ENCODE results near the gene HOXB6.
A peak's percentile ranks its signal among the peaks of the same experiment; 100 is the strongest.

DNA sequence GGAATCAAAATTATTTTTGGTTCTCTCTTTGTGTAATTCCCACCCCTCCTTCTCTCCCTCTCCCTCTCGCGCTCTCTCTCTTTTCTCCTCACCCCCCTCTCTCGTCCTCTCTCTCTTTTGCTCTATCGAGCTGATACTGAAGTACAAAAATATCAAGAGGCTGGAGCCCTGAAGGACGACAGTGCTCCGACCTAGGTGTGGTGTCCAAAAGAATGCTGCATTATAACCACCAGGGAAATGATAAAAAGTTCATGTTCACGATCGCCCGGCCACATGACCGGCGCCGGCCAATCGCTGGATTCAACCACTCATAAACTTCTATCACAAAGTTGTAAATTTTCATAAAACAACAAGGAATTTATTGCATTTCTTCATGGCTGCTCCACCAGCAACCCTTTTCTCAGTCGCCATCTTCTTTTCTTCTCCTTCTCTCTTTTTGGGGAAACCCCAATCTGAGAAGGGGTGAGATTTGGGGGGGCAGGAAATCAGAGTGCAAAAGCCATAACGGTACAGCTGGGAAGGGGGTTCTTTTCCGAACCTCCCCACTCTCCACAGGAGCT lies at the start of gene HOXB6:
- peak in 2 of 6 experiments; percentile 27 to 28 for TF ChIP-seq CTCF (IDR thresholded peaks at IDR 0.05)
- TF ChIP-seq POLR2A (IDR thresholded peaks at IDR 0.05), result peak; percentile 36 to 79

Measured in adrenal gland (tissue), 5 donors.